ENCODE data around the gene EFNA3. TPM values are rescaled to one million over a fixed set of nuclear protein-coding genes. Genes with fewer than 3 reads are reported as not detected.
A peak's percentile ranks its signal among the peaks of the same experiment; 100 is the strongest.

The EFNA3 gene
- total RNA-seq, 2 experiments from 2014 or later: 5.1 to 6.9 TPM

DNA sequence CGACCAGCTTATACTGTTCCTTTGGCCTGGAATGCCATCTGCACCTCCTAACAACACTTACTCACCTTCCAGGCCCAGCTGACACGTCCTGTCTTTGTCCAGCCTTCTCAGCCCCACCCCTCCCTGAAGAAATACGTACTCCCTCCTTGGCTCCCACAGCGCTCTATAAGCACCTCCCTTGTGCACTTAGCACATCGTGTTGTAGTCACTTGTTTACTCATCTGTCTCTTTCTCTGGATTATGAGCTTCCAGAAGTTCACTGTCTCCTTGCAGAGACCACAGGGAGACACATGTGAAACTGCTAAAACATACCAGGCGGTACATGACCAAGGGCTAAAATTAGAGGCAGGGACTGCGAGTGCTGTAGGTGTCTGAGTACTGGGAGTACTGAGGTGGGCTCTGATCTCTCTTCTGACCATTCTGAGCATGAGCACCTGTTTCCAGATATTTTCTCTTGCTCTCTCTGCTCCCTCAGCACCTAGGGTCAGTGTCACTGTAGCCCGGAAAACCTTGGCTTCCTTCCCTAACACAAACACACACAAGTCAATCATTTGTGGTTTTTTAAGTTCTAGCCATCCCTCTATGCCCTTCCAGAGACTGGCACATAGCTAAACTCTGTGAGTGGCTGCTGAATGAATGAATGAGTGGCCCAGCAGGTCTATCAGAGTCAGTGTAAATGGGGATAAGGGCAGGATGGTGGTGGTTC is 39.9 kb upstream of the EFNA3 start:
- POLR2A ChIA-PET: no interaction called here
- intact Hi-C loops (cut with DNase I, micrococcal nuclease): no loop called here
- H3K27me3 Mint-ChIP-seq: no peaks in the 10 kb centered on the region

DNA sequence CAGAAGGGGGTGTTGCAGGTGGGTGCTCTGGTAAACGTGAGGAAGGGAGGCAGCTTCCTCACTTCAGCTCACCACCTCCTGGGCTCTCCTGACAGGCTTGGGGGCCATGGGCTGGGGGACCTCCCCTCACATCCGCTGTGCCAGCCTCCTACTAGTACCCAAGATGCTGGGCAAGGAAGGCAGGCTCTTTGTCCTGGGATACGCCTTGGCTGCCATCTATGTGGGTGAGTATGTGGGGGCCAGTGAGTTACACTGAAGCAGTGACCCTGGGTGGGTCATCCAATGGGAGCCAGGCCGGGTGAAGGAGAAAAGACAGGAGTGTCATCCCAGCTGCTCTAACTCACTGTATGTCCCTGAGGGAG is 39.3 kb upstream of the EFNA3 start:
- Mint-ChIP-seq H3K4me3 (no peak overlapping the region), H3K36me3 (ENCODE audit: low read depth) (no peaks in the 10 kb centered on the region), H3K27me3 (no peaks in the 10 kb centered on the region), H3K9me3 (ENCODE audit: low read depth) (no peaks in the 10 kb centered on the region), H3K4me1 (no peaks in the 10 kb centered on the region), H3K27ac (no peak overlapping the region)
- ATAC-seq: no peak
- no peak for DNase-seq
- CTCF ChIA-PET: interaction anchor here (0.7 to 3.3 kb wide), 3 partner anchors 17 to 46 kb away, joined by 3 to 12 read pairs (median 3); no protein-coding TSS in a partner anchor
- POLR2A ChIA-PET: no interaction called here
- intact Hi-C loops (cut with DNase I, micrococcal nuclease): no loop called here

More for the DNA sequence above, 39.9 kb upstream of the EFNA3 start:
- DNase-seq (no peak), ATAC-seq (no peak)
- Mint-ChIP-seq H3K4me3 (no peak overlapping the region), H3K27ac (no peak overlapping the region), H3K4me1 (no peaks in the 10 kb centered on the region), H3K36me3 (ENCODE audit: low read depth) (no peaks in the 10 kb centered on the region), H3K9me3 (ENCODE audit: low read depth) (no peaks in the 10 kb centered on the region)
- CTCF ChIA-PET: interaction anchor here (0.7 to 3.3 kb wide), 4 partner anchors 14 to 47 kb away, joined by 3 to 12 read pairs (median 3); no protein-coding TSS in a partner anchor

DNA sequence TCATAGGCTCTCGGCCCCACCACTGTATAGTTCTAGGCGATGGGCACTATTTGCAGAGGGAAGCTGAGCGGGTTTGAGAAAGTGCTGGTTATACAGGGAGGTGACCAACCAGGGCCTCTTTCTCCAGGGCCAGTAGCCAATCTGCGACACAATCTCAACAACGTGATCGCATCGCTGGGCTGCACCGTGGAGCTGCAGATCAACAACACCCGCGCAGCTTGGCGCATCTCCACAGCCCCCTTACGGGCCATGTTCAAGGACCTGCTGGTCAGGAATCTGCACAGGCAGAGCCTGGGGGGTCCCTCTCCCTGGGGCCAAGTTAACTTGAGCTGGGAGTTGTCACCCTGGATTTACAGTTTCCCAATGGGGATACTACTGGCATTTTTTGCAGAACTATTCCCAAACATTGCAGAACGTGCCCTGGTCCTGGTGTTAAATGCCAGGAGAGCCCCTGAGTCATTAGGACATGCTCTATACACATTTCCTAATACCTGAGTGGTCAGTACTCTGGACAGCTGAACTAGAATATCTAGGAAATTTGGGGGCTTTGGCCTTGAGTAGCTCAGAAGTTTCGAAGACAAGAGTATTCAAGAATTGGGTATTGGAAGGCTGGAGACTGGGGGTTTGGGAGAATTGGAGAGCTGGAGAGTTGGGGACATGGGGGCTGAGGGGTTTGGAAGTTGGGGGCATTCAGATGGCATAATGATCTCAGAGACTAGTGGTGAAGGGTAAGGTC is 38.1 kb upstream of the EFNA3 start:
- CTCF ChIA-PET: interaction anchor here (0.8 to 6.5 kb wide), 6 partner anchors 12 to 494 kb away, joined by 3 to 67 read pairs (median 4); no protein-coding TSS in a partner anchor
- ATAC-seq (no peak), DNase-seq (no peak)
- Mint-ChIP-seq H3K4me1 (peaks cover 10% of the 10 kb centered on the region), H3K27ac (no peak overlapping the region), H3K27me3 (no peaks in the 10 kb centered on the region), H3K36me3 (ENCODE audit: low read depth) (no peaks in the 10 kb centered on the region), H3K9me3 (ENCODE audit: low read depth) (no peaks in the 10 kb centered on the region), H3K4me3 (no peak overlapping the region)
- intact Hi-C loops (cut with DNase I, micrococcal nuclease): no loop called here
- POLR2A ChIA-PET: no interaction called here

DNA sequence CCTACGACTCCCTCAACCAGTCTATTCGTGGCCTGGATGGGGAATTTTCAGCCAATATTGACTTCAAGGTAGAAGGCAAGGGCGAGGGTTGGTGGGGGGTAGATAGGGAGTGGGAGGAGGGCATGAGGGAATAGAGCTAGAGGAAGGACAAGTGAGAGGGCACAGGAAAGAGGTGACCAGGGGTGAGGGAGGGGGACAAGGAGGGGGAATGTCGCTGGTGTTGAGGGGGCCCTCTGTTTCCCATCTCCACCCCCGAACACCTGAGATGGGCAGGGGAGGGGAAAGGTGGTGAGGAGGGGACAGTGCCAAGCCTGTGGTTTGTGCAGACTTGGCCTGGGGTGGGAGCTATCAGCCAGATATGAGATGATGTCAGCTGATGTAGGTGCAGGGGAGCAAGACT is 35.8 kb upstream of the EFNA3 start:
- Mint-ChIP-seq H3K9me3 (ENCODE audit: low read depth) (no peaks in the 10 kb centered on the region), H3K4me3 (no peak overlapping the region), H3K36me3 (ENCODE audit: low read depth) (no peaks in the 10 kb centered on the region), H3K27ac (no peak overlapping the region), H3K27me3 (no peaks in the 10 kb centered on the region), H3K4me1 (peaks cover 11% of the 10 kb centered on the region)
- DNase-seq: no peak
- ChIA-PET POLR2A (no interaction called here), CTCF (interaction anchor here (1.0 to 6.5 kb wide), 4 partner anchors 8 to 42 kb away, joined by 3 to 67 read pairs (median 9); partner anchors contain the start of gene ADAM15)
- ATAC-seq: no peak
- intact Hi-C loops (cut with DNase I, micrococcal nuclease): no loop called here

DNA sequence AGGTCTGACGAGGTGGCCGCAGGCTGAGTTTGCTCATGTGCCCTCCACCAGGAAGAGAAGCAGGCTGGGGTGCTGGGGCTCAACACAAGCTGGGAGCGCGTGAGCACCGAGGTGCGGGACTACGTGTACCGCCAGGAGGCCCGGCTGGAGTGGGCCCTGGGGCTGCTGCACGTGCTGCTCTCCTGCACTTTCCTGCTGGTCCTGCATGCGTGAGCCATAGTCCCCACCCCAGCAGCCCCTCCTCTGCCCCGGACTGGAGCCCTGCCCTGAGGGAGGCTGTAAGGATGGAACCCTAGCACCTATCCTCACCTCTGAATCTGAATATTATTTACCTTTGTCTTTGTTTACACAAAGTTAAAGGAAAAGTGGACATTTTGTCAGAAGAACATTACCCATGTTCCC is 35.3 kb upstream of the EFNA3 start:
- no peak for DNase-seq
- ATAC-seq: no peak
- Mint-ChIP-seq H3K27me3 (no peaks in the 10 kb centered on the region), H3K4me3 (no peak overlapping the region), H3K36me3 (ENCODE audit: low read depth) (no peaks in the 10 kb centered on the region), H3K4me1 (peaks cover 11% of the 10 kb centered on the region), H3K27ac (no peak overlapping the region), H3K9me3 (ENCODE audit: low read depth) (no peaks in the 10 kb centered on the region)
- intact Hi-C loops (cut with DNase I, micrococcal nuclease): no loop called here
- POLR2A ChIA-PET: no interaction called here
- CTCF ChIA-PET: interaction anchor here (0.6 to 6.5 kb wide), 8 partner anchors 9 to 130 kb away, joined by 3 to 67 read pairs (median 6); partner anchors contain the start of gene KRTCAP2

DNA sequence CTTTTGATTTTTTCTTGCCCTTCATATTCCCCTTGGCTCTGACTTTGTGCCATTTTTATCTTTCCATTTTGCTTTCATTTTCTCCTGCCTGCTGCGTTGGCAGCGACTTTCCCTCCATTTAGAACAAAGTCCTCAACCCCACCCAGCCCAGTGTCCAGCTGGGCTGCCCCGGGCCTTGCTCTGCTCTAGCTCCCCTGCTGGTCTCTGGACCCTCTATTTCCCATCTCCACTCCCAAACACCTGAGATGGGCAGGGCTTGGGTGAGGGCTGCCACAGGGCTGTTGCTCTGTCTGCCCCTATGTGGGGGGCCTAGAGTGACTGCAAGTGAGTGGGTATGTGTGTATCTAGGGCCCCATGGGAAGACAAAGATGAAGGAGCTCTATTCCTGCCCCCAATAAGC is 34.8 kb upstream of the EFNA3 start:
- peaks cover 11% of the 10 kb centered on the region for H3K4me1 Mint-ChIP-seq
- no peak for ATAC-seq
- no peaks in the 10 kb centered on the region for H3K9me3 Mint-ChIP-seq (ENCODE audit: low read depth)
- POLR2A ChIA-PET: no interaction called here
- no peak for DNase-seq
- no peak overlapping the region for H3K4me3 Mint-ChIP-seq
- H3K27me3 Mint-ChIP-seq: no peaks in the 10 kb centered on the region
- no peak overlapping the region for H3K27ac Mint-ChIP-seq
- CTCF ChIA-PET: interaction anchor here (0.6 to 6.5 kb wide), 19 partner anchors 9 to 452 kb away, joined by 3 to 67 read pairs (median 4); partner anchors contain the start of gene KRTCAP2
- intact Hi-C loops (cut with DNase I, micrococcal nuclease): no loop called here
- no peaks in the 10 kb centered on the region for H3K36me3 Mint-ChIP-seq (ENCODE audit: low read depth)

DNA sequence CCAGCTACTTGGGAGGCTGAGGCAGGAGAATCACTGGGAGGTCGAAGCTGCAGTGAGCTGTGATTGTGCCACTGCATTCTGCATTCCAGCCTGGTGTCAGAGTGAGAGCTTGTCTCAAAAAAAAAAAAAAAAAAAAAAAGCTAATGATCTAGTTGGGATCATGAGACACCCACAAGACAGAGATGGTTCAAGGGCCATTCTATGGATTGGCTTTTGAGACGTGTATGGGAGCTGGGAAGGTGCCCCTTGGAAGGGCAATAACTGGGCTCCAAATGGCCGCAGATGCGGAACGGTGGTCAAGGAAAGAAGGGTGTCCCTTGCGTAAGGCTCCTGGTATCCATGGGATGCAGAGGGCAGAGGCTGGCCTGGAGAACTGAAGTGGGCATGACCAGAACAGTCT is 34.3 kb upstream of the EFNA3 start:
- Mint-ChIP-seq H3K36me3 (ENCODE audit: low read depth) (no peaks in the 10 kb centered on the region), H3K9me3 (ENCODE audit: low read depth) (no peaks in the 10 kb centered on the region), H3K4me1 (peaks cover 11% of the 10 kb centered on the region), H3K27me3 (no peaks in the 10 kb centered on the region), H3K4me3 (no peak overlapping the region), H3K27ac (no peak overlapping the region)
- POLR2A ChIA-PET: no interaction called here
- DNase-seq: no peak
- CTCF ChIA-PET: interaction anchor here (0.5 to 6.5 kb wide), 23 partner anchors 8 to 453 kb away, joined by 3 to 67 read pairs (median 4); partner anchors contain the start of genes DCST1, DCST2 and KRTCAP2
- intact Hi-C loops (cut with DNase I, micrococcal nuclease): no loop called here
- ATAC-seq: no peak

DNA sequence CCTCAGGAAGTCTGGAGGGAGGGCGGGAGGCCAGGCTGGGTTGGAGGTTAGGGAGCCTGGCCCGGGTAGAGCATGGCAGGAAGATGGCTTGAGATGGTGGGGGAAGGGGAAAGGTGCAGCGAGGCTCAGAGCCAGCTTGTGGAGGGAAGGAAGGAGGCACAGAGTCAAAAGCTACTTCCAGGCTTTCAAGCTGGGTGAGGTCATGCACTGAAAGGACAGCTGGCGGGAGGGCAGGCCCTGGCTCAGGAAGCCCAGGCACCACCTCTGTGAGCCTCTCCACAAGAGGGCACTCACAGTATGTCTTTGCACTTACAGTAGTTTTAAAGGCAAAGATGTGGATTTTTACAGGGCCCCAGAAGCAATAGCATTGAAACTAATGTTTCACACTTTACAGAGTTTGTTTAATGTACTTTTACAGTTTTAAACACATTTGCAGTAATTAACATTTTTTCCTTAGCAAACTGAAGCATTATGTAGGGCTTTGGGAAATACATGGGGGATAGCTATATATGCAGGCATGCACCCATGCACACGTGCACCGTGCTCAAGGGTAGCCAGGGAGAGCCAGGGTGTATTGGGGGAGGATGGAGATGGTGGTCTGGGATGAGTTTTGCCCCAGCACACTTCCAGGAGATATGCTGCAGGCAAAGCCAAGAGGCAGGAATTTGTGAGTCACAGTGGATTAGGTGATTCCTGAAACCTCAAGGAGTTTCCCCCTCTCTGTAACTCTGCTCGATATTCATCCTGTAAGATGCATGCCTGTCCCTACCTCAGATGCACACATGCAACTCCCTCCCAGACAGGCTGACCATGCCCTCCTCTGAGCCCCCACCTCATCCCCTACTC is 33.6 kb upstream of the EFNA3 start:
- intact Hi-C loops (cut with DNase I, micrococcal nuclease): loop anchor here (1.0 kb wide), 2 partner anchors 16 to 39 kb away; no protein-coding TSS in a partner anchor
- H3K9me3 Mint-ChIP-seq (ENCODE audit: low read depth): no peaks in the 10 kb centered on the region
- no peaks in the 10 kb centered on the region for H3K27me3 Mint-ChIP-seq
- ATAC-seq (peak; percentile 98), DNase-seq (peak; percentile 81)
- H3K4me3 Mint-ChIP-seq: no peak overlapping the region
- CTCF ChIA-PET: interaction anchor here (0.5 to 6.5 kb wide), 22 partner anchors 8 to 295 kb away, joined by 3 to 67 read pairs (median 4); partner anchors contain the start of genes DCST1, DCST2 and KRTCAP2
- no peak overlapping the region for H3K27ac Mint-ChIP-seq
- peaks cover 15% of the 10 kb centered on the region for H3K4me1 Mint-ChIP-seq
- POLR2A ChIA-PET: no interaction called here
- H3K36me3 Mint-ChIP-seq (ENCODE audit: low read depth): no peaks in the 10 kb centered on the region

DNA sequence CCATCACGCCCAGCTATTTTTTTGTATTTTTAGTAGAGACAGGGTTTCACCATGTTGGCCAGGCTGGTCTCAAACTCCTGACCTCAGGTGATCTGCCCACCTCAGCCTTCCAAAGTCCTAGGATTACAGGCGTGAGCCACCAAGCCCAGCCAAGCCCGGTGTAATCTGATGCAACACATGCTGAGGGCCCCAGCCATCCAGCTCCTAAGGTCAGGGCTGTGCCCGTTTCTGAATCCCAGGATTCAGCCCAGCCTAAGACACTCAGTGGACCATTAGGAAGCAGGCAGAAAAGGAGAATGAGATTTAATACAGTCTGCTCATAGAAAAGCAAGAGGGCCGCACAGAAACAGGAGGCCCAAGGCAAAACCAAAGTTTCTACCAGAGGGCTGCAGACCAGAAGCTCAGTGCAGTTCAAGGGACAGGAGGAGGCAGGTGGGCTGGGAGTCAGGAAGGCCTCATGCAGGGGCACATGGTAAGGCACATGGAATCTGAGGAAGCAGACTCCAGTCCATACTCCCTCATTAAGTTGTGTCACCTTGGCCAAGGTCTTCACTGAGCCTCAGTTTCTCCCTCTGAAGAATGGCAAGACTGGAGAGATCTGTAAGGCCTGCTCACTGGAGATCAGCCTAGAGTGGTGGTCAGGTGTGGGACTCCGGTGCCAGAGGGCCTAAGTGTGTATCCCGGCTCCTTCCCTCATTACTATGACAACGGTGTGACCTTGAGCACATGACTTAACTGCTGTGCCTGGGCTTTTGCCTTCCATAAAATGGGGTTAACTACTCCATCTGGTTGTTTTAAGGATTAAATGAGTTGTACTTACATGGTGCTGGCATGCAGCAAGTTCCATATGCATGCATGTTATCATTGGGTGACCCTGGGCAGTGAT is 29.9 kb upstream of the EFNA3 start:
- H3K4me1 Mint-ChIP-seq: peaks cover 31% of the 10 kb centered on the region
- ATAC-seq (no peak), DNase-seq (no peak)
- no peak overlapping the region for H3K27ac Mint-ChIP-seq
- CTCF ChIA-PET: interaction anchor here (1.0 to 1.5 kb wide), 4 partner anchors 32 to 64 kb away, joined by 3 to 5 read pairs (median 4); no protein-coding TSS in a partner anchor
- H3K9me3 Mint-ChIP-seq (ENCODE audit: low read depth): no peaks in the 10 kb centered on the region
- intact Hi-C loops (cut with DNase I, micrococcal nuclease): no loop called here
- no peaks in the 10 kb centered on the region for H3K27me3 Mint-ChIP-seq
- no peak overlapping the region for H3K4me3 Mint-ChIP-seq
- POLR2A ChIA-PET: interaction anchor here (0.7 kb wide), 1 partner anchor 112 kb away, joined by 3 read pairs; the partner anchor contains the start of gene PMVK
- no peaks in the 10 kb centered on the region for H3K36me3 Mint-ChIP-seq (ENCODE audit: low read depth)

Data from activated CD4-positive, alpha-beta T cell treated with anti-CD3 and anti-CD28 coated beads for 36 hours (primary cell).